ENCODE data around the gene MAP3K6.

The MAP3K6 gene

GRCh38 chr1:27355683-27356082 lies 11.1 kb downstream of the MAP3K6 start:
- no peak for TF ChIP-seq CTCF (IDR thresholded peaks at IDR 0.05)
- Mint-ChIP-seq H3K4me3 (no peak overlapping the region), H3K9me3 (no peaks in the 10 kb centered on the region), H3K27ac (no peak overlapping the region), H3K4me1 (peaks cover 42% of the 10 kb centered on the region), H3K27me3 (ENCODE audit: low read depth, poor library complexity) (peaks cover 44% of the 10 kb centered on the region), H3K36me3 (ENCODE audit: low read depth) (peaks cover 10% of the 10 kb centered on the region)
- no peak for DNase-seq

GRCh38 chr1:27353629-27354028 lies 13.1 kb downstream of the MAP3K6 start:
- TF ChIP-seq CTCF (IDR thresholded peaks at IDR 0.05) = no peak
- Mint-ChIP-seq H3K27ac (peak overlapping the region; percentile 37), H3K4me1 (peaks cover 33% of the 10 kb centered on the region), H3K36me3 (ENCODE audit: low read depth) (peaks cover 5% of the 10 kb centered on the region), H3K4me3 (no peak overlapping the region), H3K9me3 (no peaks in the 10 kb centered on the region), H3K27me3 (ENCODE audit: low read depth, poor library complexity) (peaks cover 33% of the 10 kb centered on the region)
- DNase-seq = no peak

GRCh38 chr1:27353166-27353565 lies 13.6 kb downstream of the MAP3K6 start:
- Mint-ChIP-seq H3K27ac (no peak overlapping the region), H3K9me3 (no peaks in the 10 kb centered on the region), H3K4me1 (peaks cover 33% of the 10 kb centered on the region), H3K36me3 (ENCODE audit: low read depth) (peaks cover 5% of the 10 kb centered on the region), H3K27me3 (ENCODE audit: low read depth, poor library complexity) (peaks cover 28% of the 10 kb centered on the region), H3K4me3 (no peak overlapping the region)
- TF ChIP-seq CTCF (IDR thresholded peaks at IDR 0.05) = no peak
- DNase-seq = no peak

- Mint-ChIP-seq H3K36me3 (ENCODE audit: low read depth) (peaks cover 5% of the 10 kb centered on the region), H3K4me1 (peaks cover 33% of the 10 kb centered on the region), H3K27me3 (ENCODE audit: low read depth, poor library complexity) (peaks cover 25% of the 10 kb centered on the region), H3K27ac (peak overlapping the region; percentile 84), H3K9me3 (no peaks in the 10 kb centered on the region), H3K4me3 (peak overlapping the region; percentile 76)
- no peak for TF ChIP-seq CTCF (IDR thresholded peaks at IDR 0.05)
- no peak for DNase-seq
These were observed 15.1 kb downstream of the MAP3K6 start for GRCh38 chr1:27351541-27352107.

GRCh38 chr1:27350663-27351540 lies 15.9 kb downstream of the MAP3K6 start:
- H3K4me3 Mint-ChIP-seq = peak overlapping the region; percentile 76
- H3K27me3 Mint-ChIP-seq (ENCODE audit: low read depth, poor library complexity) = peaks cover 25% of the 10 kb centered on the region
- no peak overlapping the region for H3K27ac Mint-ChIP-seq
- no peaks in the 10 kb centered on the region for H3K9me3 Mint-ChIP-seq
- peaks cover 33% of the 10 kb centered on the region for H3K4me1 Mint-ChIP-seq
- peak; percentile 85 for DNase-seq
- TF ChIP-seq CTCF (IDR thresholded peaks at IDR 0.05) = no peak
- H3K36me3 Mint-ChIP-seq (ENCODE audit: low read depth) = peaks cover 5% of the 10 kb centered on the region

Measured in nephron progenitor cell (in vitro differentiated cells).